ENCODE results near the gene RASGRF1.

DNA sequence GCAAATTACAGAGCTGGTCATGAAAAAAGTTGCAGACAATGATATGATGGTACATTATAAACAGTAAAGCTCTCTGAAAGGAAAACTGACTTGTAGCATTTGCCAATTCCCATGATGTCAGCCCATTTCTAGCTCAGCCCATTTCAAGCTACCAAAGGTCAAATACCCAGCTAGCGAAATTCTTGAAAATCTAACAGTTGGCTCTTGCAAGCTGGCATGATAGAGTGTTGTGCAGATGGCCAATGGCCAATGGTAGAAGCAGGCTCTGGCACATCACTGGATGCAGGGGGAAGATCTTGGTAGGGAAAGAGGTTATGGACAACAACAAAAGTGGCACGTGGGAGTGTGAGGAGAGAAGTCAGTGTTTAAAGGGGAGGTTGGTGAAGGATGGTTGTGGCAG, 36.7 kb downstream of the RASGRF1 start:
- TF ChIP-seq HOXA7 (CRISPR knock-in tag; IDR thresholded peaks at IDR 0.05; ENCODE audit: borderline replicate concordance) (no peak), ZNF121 (tag by site-specific recombination; IDR thresholded peaks at IDR 0.05) (no peak), ZFP69B (tag by site-specific recombination; IDR thresholded peaks at IDR 0.05) (no peak), ZNF302 (tag by site-specific recombination; IDR thresholded peaks at IDR 0.05; ENCODE audit: low read depth) (no peak), ZNF112 (tag by site-specific recombination; IDR thresholded peaks at IDR 0.05) (no peak), ZNF174 (tag by site-specific recombination; IDR thresholded peaks at IDR 0.05) (no peak)
- TF ChIP-seq, protein P1, sequence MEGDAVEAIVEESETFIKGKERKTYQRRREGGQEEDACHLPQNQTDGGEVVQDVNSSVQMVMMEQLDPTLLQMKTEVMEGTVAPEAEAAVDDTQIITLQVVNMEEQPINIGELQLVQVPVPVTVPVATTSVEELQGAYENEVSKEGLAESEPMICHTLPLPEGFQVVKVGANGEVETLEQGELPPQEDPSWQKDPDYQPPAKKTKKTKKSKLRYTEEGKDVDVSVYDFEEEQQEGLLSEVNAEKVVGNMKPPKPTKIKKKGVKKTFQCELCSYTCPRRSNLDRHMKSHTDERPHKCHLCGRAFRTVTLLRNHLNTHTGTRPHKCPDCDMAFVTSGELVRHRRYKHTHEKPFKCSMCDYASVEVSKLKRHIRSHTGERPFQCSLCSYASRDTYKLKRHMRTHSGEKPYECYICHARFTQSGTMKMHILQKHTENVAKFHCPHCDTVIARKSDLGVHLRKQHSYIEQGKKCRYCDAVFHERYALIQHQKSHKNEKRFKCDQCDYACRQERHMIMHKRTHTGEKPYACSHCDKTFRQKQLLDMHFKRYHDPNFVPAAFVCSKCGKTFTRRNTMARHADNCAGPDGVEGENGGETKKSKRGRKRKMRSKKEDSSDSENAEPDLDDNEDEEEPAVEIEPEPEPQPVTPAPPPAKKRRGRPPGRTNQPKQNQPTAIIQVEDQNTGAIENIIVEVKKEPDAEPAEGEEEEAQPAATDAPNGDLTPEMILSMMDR (tag by site-specific recombination; IDR thresholded peaks at IDR 0.05), result no peak

Measured in HEK293 (cell line).